HG03571 (cell line): Measurements from ENCODE around the gene PCOLCE2.

Source experiments
- ATAC-seq: cut with Tn5 transposase; IDR thresholded peaks from one replicate; pipeline ENCODE4 v1.9.1; 2021; ENCODE audit not compliant: unreplicated experiment

PCOLCE2 gene

GRCh38 chr3:142818651-142819050 is 70.2 kb downstream of the PCOLCE2 start:
- ATAC-seq = no peak

GRCh38 chr3:142817897-142818296 is 71.0 kb downstream of the PCOLCE2 start:
- no peak for ATAC-seq

- no peak for ATAC-seq
These were observed 71.5 kb downstream of the PCOLCE2 start for GRCh38 chr3:142817356-142817755.

- no peak for ATAC-seq
These were observed 73.1 kb downstream of the PCOLCE2 start for GRCh38 chr3:142815803-142816202.

GRCh38 chr3:142809259-142809658 is 79.6 kb downstream of the PCOLCE2 start:
- no peak for ATAC-seq

GRCh38 chr3:142808103-142808917 is 80.6 kb downstream of the PCOLCE2 start:
- ATAC-seq = no peak

- ATAC-seq = no peak
These were observed 86.0 kb downstream of the PCOLCE2 start for GRCh38 chr3:142802891-142803290.

- no peak for ATAC-seq
These were observed 87.1 kb downstream of the PCOLCE2 start for GRCh38 chr3:142801746-142802145.

GRCh38 chr3:142796823-142797222 is 92.1 kb downstream of the PCOLCE2 start:
- no peak for ATAC-seq

- ATAC-seq = no peak
These were observed 93.6 kb downstream of the PCOLCE2 start for GRCh38 chr3:142795332-142795731.

GRCh38 chr3:142794508-142794907 is 94.4 kb downstream of the PCOLCE2 start:
- ATAC-seq = no peak

- no peak for ATAC-seq
These were observed 101.2 kb downstream of the PCOLCE2 start for GRCh38 chr3:142787719-142788118.

- no peak for ATAC-seq
These were observed 102.9 kb downstream of the PCOLCE2 start for GRCh38 chr3:142785996-142786395.

GRCh38 chr3:142784228-142784627 is 104.7 kb downstream of the PCOLCE2 start:
- no peak for ATAC-seq

- no peak for ATAC-seq
These were observed 106.3 kb downstream of the PCOLCE2 start for GRCh38 chr3:142782616-142783015.

GRCh38 chr3:142779591-142779990 is 109.3 kb downstream of the PCOLCE2 start:
- ATAC-seq = no peak

- no peak for ATAC-seq
These were observed 110.3 kb downstream of the PCOLCE2 start for GRCh38 chr3:142778541-142778940.

- ATAC-seq = no peak
These were observed 111.0 kb downstream of the PCOLCE2 start for GRCh38 chr3:142777927-142778326.

GRCh38 chr3:142768338-142768737 is 120.5 kb downstream of the PCOLCE2 start:
- ATAC-seq = no peak
